ENCODE results near the gene FAM163B. TPM values are rescaled to one million over a fixed set of nuclear protein-coding genes. Genes with fewer than 3 reads are reported as not detected.

Gene FAM163B
- total RNA-seq, 2 experiments from 2014 or later = not detected

GRCh38 chr9:133590231-133590855 is 18.8 kb downstream of the FAM163B start:
- CTCF ChIA-PET = interaction anchor here (0.7 to 2.5 kb wide), 16 partner anchors 10 to 153 kb away, joined by 3 to 12 read pairs (median 4); partner anchors contain the start of genes DBH and SARDH

DNA sequence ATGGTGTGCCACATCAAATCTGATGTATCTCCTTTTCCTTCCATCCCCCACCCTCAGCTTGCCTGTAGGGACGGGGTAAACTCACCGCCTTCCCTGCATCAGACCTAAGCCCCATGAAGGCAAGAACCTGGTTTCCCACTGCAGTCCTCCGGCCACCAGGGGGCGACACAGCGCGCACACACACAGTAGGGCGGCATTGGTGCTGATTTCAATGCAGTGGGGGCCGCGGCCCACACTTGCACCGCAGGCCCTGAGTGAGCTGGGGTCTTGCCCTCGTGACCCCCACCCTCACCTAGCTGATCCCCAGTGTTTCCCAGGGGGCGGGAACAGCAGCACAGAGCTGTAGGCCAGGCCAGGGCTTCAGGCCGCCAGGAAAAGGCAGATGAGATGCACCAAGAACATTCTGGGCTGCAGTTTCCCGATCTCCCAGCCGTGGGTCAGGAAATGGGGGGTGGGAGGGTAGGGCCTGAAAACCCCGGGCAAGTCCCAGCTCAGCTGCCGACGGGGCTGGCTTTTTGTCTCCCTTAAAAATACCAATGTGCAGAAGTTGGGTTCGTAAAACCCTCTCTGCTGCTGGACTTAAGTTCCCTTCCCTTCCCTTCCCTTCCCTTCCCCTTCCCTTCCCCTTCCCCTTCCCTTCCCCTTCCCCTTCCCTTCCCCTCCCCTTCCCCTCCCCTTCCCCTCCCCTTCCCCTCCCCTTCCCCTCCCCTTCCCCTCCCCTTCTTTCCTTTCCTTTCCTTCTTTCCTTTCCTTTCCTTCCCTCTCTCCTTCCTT is 19.5 kb downstream of the FAM163B start:
- peak; percentile 69 for DNase-seq
- Mint-ChIP-seq H3K27ac (no peak overlapping the region), H3K9me3 (peaks cover 2% of the 10 kb centered on the region), H3K36me3 (ENCODE audit: low read depth) (no peaks in the 10 kb centered on the region), H3K4me1 (ENCODE audit: low read depth) (no peaks in the 10 kb centered on the region), H3K4me3 (no peak overlapping the region), H3K27me3 (peaks cover 12% of the 10 kb centered on the region)
- POLR2A ChIA-PET = no interaction called here
- intact Hi-C loops (cut with micrococcal nuclease) = no loop called here
- TF ChIP-seq, protein P1, sequence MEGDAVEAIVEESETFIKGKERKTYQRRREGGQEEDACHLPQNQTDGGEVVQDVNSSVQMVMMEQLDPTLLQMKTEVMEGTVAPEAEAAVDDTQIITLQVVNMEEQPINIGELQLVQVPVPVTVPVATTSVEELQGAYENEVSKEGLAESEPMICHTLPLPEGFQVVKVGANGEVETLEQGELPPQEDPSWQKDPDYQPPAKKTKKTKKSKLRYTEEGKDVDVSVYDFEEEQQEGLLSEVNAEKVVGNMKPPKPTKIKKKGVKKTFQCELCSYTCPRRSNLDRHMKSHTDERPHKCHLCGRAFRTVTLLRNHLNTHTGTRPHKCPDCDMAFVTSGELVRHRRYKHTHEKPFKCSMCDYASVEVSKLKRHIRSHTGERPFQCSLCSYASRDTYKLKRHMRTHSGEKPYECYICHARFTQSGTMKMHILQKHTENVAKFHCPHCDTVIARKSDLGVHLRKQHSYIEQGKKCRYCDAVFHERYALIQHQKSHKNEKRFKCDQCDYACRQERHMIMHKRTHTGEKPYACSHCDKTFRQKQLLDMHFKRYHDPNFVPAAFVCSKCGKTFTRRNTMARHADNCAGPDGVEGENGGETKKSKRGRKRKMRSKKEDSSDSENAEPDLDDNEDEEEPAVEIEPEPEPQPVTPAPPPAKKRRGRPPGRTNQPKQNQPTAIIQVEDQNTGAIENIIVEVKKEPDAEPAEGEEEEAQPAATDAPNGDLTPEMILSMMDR (IDR thresholded peaks at IDR 0.05) = peak; percentile 86
- CTCF ChIA-PET = interaction anchor here (0.7 to 2.5 kb wide), 19 partner anchors 11 to 153 kb away, joined by 3 to 12 read pairs (median 4); partner anchors contain the start of genes DBH, FAM163B and SARDH
- peak; percentile 60 for ATAC-seq

More at GRCh38 chr9:133590231-133590855, 18.8 kb downstream of the FAM163B start:
- TF ChIP-seq, protein P1 (IDR thresholded peaks at IDR 0.05) = no peak
- no peak for DNase-seq
- Mint-ChIP-seq H3K27ac (no peak overlapping the region), H3K9me3 (peaks cover 2% of the 10 kb centered on the region), H3K27me3 (peaks cover 7% of the 10 kb centered on the region), H3K4me1 (ENCODE audit: low read depth) (no peaks in the 10 kb centered on the region), H3K36me3 (ENCODE audit: low read depth) (no peaks in the 10 kb centered on the region), H3K4me3 (no peak overlapping the region)
- no peak for ATAC-seq
- intact Hi-C loops (cut with micrococcal nuclease) = no loop called here
- POLR2A ChIA-PET = no interaction called here

DNA sequence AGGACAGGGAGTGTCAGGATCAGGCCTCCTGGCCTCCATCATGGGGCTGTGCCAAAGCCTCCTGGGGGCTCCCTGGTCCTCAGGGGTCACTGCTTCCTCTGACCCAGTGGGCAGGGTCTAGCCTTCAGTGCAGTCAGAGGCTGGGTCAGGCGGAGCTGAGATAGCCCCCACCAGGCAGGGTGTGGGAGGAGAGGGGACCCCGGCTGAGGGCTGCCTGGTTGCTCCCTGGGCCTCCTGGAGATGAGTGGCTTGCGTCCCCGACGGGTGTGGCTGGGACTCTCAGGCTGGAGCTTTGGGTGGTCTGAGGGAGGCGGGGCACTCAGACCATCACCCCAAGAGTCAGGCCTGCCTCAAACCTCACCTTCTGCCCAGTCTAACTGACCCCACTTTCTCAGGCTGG is 21.7 kb downstream of the FAM163B start:
- DNase-seq (no peak), ATAC-seq (no peak)
- Mint-ChIP-seq H3K36me3 (ENCODE audit: low read depth) (no peaks in the 10 kb centered on the region), H3K9me3 (peaks cover 2% of the 10 kb centered on the region), H3K4me3 (no peak overlapping the region), H3K27ac (no peak overlapping the region), H3K4me1 (ENCODE audit: low read depth) (no peaks in the 10 kb centered on the region), H3K27me3 (peaks cover 22% of the 10 kb centered on the region)
- TF ChIP-seq, protein P1 (IDR thresholded peaks at IDR 0.05) = no peak
- intact Hi-C loops (cut with micrococcal nuclease) = no loop called here
- POLR2A ChIA-PET = no interaction called here
- CTCF ChIA-PET = no interaction called here

DNA sequence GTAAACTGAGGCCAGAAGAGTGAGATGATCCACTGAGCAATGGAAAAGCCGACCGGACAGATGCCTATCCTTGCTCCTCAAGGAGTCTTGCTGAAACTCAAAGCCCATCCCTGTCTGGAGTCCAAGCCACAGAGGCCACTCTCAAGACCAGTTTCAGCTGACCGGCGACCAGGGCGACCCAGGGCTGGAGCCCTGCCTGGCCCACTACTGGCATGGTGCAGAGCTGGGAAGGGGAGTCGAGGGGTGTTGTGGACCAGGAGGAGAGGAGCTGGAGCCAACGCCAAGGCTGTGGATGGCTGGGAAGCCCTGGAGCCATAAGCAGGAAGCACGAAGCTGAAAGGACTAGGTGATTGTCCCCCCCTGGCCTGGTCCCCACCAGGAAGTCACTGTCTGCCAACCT is 22.1 kb downstream of the FAM163B start:
- intact Hi-C loops (cut with micrococcal nuclease) = no loop called here
- TF ChIP-seq, protein P1 (IDR thresholded peaks at IDR 0.05) = no peak
- DNase-seq (no peak), ATAC-seq (no peak)
- Mint-ChIP-seq H3K4me1 (ENCODE audit: low read depth) (no peaks in the 10 kb centered on the region), H3K36me3 (ENCODE audit: low read depth) (no peaks in the 10 kb centered on the region), H3K9me3 (peaks cover 2% of the 10 kb centered on the region), H3K27me3 (peaks cover 22% of the 10 kb centered on the region), H3K27ac (no peak overlapping the region), H3K4me3 (no peak overlapping the region)
- POLR2A ChIA-PET = no interaction called here
- CTCF ChIA-PET = no interaction called here
